ENCODE data around the gene HIBCH.

DNA sequence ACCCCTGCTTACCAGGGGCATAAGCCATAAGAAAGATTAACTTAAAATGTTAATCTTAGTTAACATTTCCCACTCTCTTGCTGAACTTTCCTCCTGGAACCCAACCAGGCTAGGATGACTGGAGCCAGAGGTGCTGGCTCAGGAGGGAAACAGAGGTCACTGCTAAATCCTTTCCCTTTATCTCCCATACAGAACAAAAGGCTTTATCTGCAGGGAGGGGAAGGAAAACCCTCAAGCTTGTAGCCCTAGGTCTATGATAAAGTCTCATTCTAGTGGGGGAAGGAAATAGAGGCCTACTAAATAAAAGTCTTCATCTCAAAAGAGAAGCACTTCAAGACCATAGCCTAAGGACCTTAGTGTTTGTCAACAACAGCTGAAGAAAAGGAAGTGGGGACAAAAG is 18.6 kb downstream of the HIBCH start:
- no peak for TF ChIP-seq POLR2A (IDR thresholded peaks at IDR 0.05)
- TF ChIP-seq CTCF (IDR thresholded peaks at IDR 0.05) = no peak

Measured in testis (tissue), 2 donors.